Left lung (tissue), 10 donors: ENCODE results near the gene CACNB4. TPM values are rescaled to one million over a fixed set of nuclear protein-coding genes. Genes with fewer than 3 reads are reported as not detected.

Experiments used
- ATAC-seq: fragments of 200-7000 bp; cut with Tn5 transposase; one replicate; pipeline ENCODE4 v1.9.1; 2020; ENCODE audit warnings: moderate library complexity
- DNase-seq, 4 donors: peaks; one replicate each; pipeline ENCODE4 v3.0.0-alpha.2; 2013 to 2020
- H3K27ac ChIP-seq, 2 donors: fragments of 200-600 bp; sonication (generic) in 1 of 2; one replicate each; pipeline versions ENCODE4 v1.5.0 to v1.8.0; 2020 to 2021
- H3K27me3 ChIP-seq, 2 donors: fragments of 200-600 bp; sonication (generic) in 1 of 2; one replicate each; pipeline versions ENCODE4 v1.5.0 to v1.8.0; 2020 to 2021
- H3K36me3 ChIP-seq, 2 donors: fragments of 200-600 bp; sonication (generic) in 1 of 2; one replicate each; pipeline versions ENCODE4 v1.5.0 to v1.8.0; 2020 to 2021
- H3K4me1 ChIP-seq, 2 donors: fragments of 200-600 bp; one replicate each; pipeline ENCODE4 v1.8.0; 2021
- H3K4me3 ChIP-seq, 2 donors: fragments of 200-600 bp; sonication (generic) in 1 of 2; one replicate each; pipeline versions ENCODE4 v1.5.0 to v1.8.0; 2020 to 2021; ENCODE audit warnings: mild to moderate bottlenecking in 1 of 2
- H3K9me3 ChIP-seq, 2 donors: fragments of 200-600 bp; sonication (generic) in 1 of 2; one replicate each; pipeline versions ENCODE4 v1.5.0 to v1.8.0; 2020 to 2021
- intact Hi-C, 2 donors: fragments of 100-400 bp; cut with DNase I; formaldehyde crosslinking; loops; one replicate each; pipeline versions ENCODE4 v1.11.2 to v1.14.2; 2022
- polyA plus RNA-seq, 6 donors: library from polyadenylated mRNA; unstranded; fragments of 120-200 nt; gene quantifications; one replicate each; pipeline ENCODE4 v1.2.1, GENCODE V29; 2013; ENCODE audit not compliant: insufficient read length in 6 of 6
- total RNA-seq, 2 donors: library from RNA; stranded (reverse); fragmentation: NEBNext Ultra II Directional; extraction: Animal tissue kit (Norgen Biotek cat#: 25700); gene quantifications; one replicate each; pipeline ENCODE4 v1.2.1, GENCODE V29; 2021
- TF ChIP-seq, protein P1 (sequence below), 2 donors: fragments of 200-600 bp; sonication (generic) in 1 of 2; IDR thresholded peaks; one replicate each; pipeline versions ENCODE4 v1.5.0 to v1.8.0; 2021; ENCODE audit warnings: antibody characterized with exemption in 2 of 2
- donor health status: DM: no; HTN: yes; CAD: no.
- donor health status: DM: no; HTN: no; CAD: no.

Gene CACNB4
- total and polyA plus RNA-seq, 8 donors = 5.9 to 11.2 (median 8.6) TPM

DNA sequence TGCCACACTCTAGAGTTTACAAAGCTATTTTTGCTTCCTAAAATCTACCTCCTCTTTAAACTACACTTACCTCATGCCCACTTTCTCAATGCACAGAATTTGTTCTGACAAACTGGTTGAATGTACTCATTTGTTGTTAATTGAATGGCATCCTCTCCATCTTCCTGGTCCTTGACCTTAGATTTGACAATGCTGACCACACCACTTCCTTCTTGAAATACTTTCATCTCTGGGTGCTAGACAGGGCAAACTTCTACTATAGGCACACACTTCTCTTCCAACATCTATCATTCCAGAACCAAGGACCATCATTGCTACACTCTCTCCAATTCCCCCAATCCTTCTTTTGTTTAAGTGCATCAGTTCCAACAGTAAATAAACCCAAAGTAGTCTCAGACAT lies 292.9 kb downstream of the CACNB4 start:
- DNase-seq (no peak), ATAC-seq (no peak)
- intact Hi-C loops = no loop called here
- H3K9me3 ChIP-seq = no peaks in the 10 kb centered on the region
- no peak overlapping the region for H3K4me3 ChIP-seq
- peaks cover 0 to 48% of the 10 kb centered on the region in 2 donors for H3K36me3 ChIP-seq
- H3K27ac ChIP-seq = no peak overlapping the region
- H3K27me3 ChIP-seq = no peaks in the 10 kb centered on the region
- peaks cover 0 to 6% of the 10 kb centered on the region in 2 donors for H3K4me1 ChIP-seq
- TF ChIP-seq, protein P1, sequence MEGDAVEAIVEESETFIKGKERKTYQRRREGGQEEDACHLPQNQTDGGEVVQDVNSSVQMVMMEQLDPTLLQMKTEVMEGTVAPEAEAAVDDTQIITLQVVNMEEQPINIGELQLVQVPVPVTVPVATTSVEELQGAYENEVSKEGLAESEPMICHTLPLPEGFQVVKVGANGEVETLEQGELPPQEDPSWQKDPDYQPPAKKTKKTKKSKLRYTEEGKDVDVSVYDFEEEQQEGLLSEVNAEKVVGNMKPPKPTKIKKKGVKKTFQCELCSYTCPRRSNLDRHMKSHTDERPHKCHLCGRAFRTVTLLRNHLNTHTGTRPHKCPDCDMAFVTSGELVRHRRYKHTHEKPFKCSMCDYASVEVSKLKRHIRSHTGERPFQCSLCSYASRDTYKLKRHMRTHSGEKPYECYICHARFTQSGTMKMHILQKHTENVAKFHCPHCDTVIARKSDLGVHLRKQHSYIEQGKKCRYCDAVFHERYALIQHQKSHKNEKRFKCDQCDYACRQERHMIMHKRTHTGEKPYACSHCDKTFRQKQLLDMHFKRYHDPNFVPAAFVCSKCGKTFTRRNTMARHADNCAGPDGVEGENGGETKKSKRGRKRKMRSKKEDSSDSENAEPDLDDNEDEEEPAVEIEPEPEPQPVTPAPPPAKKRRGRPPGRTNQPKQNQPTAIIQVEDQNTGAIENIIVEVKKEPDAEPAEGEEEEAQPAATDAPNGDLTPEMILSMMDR (IDR thresholded peaks at IDR 0.05) = no peak

DNA sequence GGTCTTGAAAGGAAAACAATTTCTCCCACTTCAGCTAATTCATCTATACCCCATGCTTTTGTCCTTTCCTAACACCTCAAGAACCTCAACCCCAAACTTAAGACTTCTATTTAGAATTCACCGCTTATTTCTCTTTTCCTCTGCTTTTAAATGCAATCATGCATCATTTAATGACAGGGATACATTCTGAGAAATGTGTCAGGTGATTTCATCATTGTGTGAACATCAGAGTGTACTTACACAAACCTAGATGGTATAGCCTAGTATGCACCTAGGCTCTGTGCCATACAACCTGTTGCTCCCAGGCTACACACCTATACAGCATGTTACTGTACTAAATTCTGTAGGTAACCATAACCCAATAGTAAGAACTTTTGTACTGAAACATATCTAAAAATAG lies 293.5 kb downstream of the CACNB4 start:
- intact Hi-C loops = no loop called here
- H3K9me3 ChIP-seq = no peaks in the 10 kb centered on the region
- H3K4me1 ChIP-seq = peaks cover 0 to 6% of the 10 kb centered on the region in 2 donors
- ATAC-seq (no peak), DNase-seq (no peak)
- H3K36me3 ChIP-seq = peaks cover 0 to 43% of the 10 kb centered on the region in 2 donors
- no peaks in the 10 kb centered on the region for H3K27me3 ChIP-seq
- no peak overlapping the region for H3K4me3 ChIP-seq
- no peak overlapping the region for H3K27ac ChIP-seq
- TF ChIP-seq, protein P1 (IDR thresholded peaks at IDR 0.05) = no peak

DNA sequence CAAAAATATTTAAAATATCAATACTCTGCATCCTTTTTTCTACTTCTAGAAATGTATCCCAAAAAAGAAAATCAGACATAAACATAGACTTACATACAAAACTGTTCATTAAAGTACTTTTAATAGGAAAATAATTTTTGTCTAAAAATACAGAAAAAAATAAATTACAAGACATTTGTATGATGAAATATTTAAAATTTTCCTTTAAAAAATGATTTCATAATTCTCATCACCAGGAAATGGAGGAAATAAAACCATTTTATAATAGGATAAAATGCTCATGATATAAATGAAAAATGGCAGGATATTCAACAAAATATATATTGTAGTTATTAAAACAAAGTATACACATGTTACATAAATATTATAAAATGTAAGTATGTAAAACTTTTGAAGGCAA lies 295.0 kb downstream of the CACNB4 start:
- no peak for ATAC-seq
- Histone ChIP-seq H3K4me1 (peaks cover 0 to 4% of the 10 kb centered on the region in 2 donors), H3K27me3 (no peaks in the 10 kb centered on the region), H3K36me3 (peaks cover 0 to 43% of the 10 kb centered on the region in 2 donors), H3K9me3 (no peaks in the 10 kb centered on the region), H3K4me3 (no peak overlapping the region), H3K27ac (no peak overlapping the region)
- TF ChIP-seq, protein P1 (IDR thresholded peaks at IDR 0.05) = no peak
- no peak for DNase-seq
- intact Hi-C loops = no loop called here

DNA sequence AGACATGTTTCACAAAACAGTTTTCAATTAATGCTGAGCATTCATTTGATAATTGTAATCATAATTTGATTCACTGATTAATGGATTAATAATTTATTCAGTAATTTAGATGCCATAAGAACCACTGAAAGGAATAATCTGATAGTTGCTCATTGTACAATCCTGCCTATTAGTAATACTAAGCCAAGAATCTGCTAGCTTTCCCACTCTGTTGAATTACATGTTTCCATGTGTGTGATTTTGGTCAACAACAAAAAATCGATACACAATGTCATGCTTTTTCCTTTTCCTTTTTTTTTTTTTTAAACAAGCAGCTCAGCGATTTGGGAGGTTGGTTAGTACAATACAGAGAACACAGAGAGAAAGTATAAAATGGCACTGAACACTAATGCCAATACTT lies 296.5 kb downstream of the CACNB4 start:
- intact Hi-C loops = no loop called here
- Histone ChIP-seq H3K27me3 (no peaks in the 10 kb centered on the region), H3K4me3 (no peak overlapping the region), H3K9me3 (no peaks in the 10 kb centered on the region), H3K36me3 (peaks cover 0 to 43% of the 10 kb centered on the region in 2 donors), H3K27ac (no peak overlapping the region), H3K4me1 (no peaks in the 10 kb centered on the region)
- no peak for ATAC-seq
- no peak for DNase-seq
- TF ChIP-seq, protein P1 (IDR thresholded peaks at IDR 0.05) = no peak

DNA sequence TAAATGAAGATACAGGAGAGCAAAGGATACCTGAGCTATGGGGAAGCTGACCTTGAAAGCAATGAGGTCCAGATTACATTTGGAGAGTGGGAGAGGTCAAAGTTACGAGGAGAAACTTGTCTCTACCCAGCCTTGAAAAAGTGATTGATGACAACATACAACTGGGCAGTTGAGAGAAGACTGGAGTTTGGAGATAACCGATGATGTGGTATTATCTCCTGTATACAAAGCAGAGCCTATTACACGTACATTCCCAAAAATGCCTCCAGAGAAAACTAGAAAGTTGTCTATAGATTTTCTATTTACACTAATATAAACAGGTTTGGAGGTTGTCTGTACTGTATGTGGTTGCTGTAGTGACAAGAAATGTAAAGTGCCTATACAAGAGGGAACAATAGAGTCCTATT lies 299.0 kb downstream of the CACNB4 start:
- intact Hi-C loops = no loop called here
- H3K9me3 ChIP-seq = no peaks in the 10 kb centered on the region
- H3K4me1 ChIP-seq = no peaks in the 10 kb centered on the region
- no peak for DNase-seq
- H3K36me3 ChIP-seq = peaks cover 0 to 25% of the 10 kb centered on the region in 2 donors
- H3K27ac ChIP-seq = no peak overlapping the region
- H3K4me3 ChIP-seq = no peak overlapping the region
- H3K27me3 ChIP-seq = no peaks in the 10 kb centered on the region
- TF ChIP-seq, protein P1 (IDR thresholded peaks at IDR 0.05) = no peak
- no peak for ATAC-seq
